K562 (cell line): Measurements from ENCODE around the gene STK17A. TPM values are rescaled to one million over a fixed set of nuclear protein-coding genes. Genes with fewer than 3 reads are reported as not detected.

Source experiments
- CAMTA2 ChIP-seq: fragments of 250-450 bp; sonication (Bioruptor Pico); conservative IDR thresholded peaks from 2 replicates; pipeline ENCODE4 v1.5.1; 2022
- CXXC5 ChIP-seq: fragments of 250-450 bp; sonication (Bioruptor Pico); IDR thresholded peaks from 2 replicates; pipeline ENCODE4 v1.8.0; 2022; ENCODE audit warnings: inconsistent platforms, mild to moderate bottlenecking, moderate library complexity
- ETS2 ChIP-seq: IDR thresholded peaks from 2 replicates; pipeline ENCODE4 v1.6.1; 2016; ENCODE audit warnings: borderline replicate concordance, missing genetic modification characterization, mild to moderate bottlenecking, moderate library complexity, missing compliant biosample characterization; ENCODE audit not compliant: poor library complexity, severe bottlenecking
- FOS ChIP-seq: IDR thresholded peaks from 3 replicates; pipeline ENCODE4 v1.6.1; 2011; ENCODE audit not compliant: insufficient read length; ENCODE audit errors: extremely low read depth
- FOXK1 ChIP-seq: sonication (generic); formaldehyde crosslinking; IDR thresholded peaks from 2 replicates; pipeline ENCODE4 v1.8.0; 2022; ENCODE audit warnings: missing genetic modification reagents, mild to moderate bottlenecking, borderline replicate concordance
- HSF4 ChIP-seq: fragments of 250-450 bp; sonication (Bioruptor Pico); IDR thresholded peaks from 2 replicates; pipeline ENCODE4 v2.1.2; 2022; ENCODE audit warnings: mild to moderate bottlenecking, moderate library complexity, borderline replicate concordance
- MAFG ChIP-seq: fragments of 450-650 bp; conservative IDR thresholded peaks from 2 replicates; pipeline ENCODE4 v1.6.1; 2016; ENCODE audit warnings: missing genetic modification characterization, missing compliant biosample characterization
- MBD2 ChIP-seq: sonication (generic); IDR thresholded peaks from 2 replicates; pipeline ENCODE4 v1.6.1; 2016; ENCODE audit warnings: low read depth, borderline replicate concordance
- PATZ1 ChIP-seq: fragments of 250-450 bp; sonication (Bioruptor Pico); IDR thresholded peaks from 2 replicates; pipeline ENCODE4 v1.5.0; 2020; ENCODE audit warnings: mild to moderate bottlenecking, borderline replicate concordance
- PTTG1 ChIP-seq: fragments of 450-650 bp; IDR thresholded peaks from 2 replicates; pipeline ENCODE4 v1.6.1; 2016; ENCODE audit warnings: low read depth, mild to moderate bottlenecking, missing genetic modification characterization, missing compliant biosample characterization
- SMC3 ChIP-seq: conservative IDR thresholded peaks from 2 replicates; pipeline ENCODE4 v1.6.1; 2011; ENCODE audit warnings: low read depth, low read length, improper control_type of control experiment; ENCODE audit not compliant: insufficient read depth
- STAT5B ChIP-seq: fragments of 250-450 bp; sonication (Bioruptor Pico); IDR thresholded peaks from 2 replicates; pipeline ENCODE4 v1.8.0; 2021; ENCODE audit warnings: mild to moderate bottlenecking, inconsistent platforms
- TCF7 ChIP-seq: sonication (generic); IDR thresholded peaks from 2 replicates; pipeline ENCODE4 v1.6.1; 2016; ENCODE audit warnings: antibody characterized with exemption, borderline replicate concordance
- ZBTB7A ChIP-seq: IDR thresholded peaks from 2 replicates; pipeline ENCODE4 v1.6.1; 2011; ENCODE audit warnings: low read depth, mild to moderate bottlenecking, low read length, moderate library complexity, borderline replicate concordance; ENCODE audit not compliant: control insufficient read depth
- ZNF224 ChIP-seq: sonication (generic); formaldehyde crosslinking; IDR thresholded peaks from 2 replicates; pipeline ENCODE4 v1.8.0; 2022; ENCODE audit warnings: mild to moderate bottlenecking, missing genetic modification reagents
- ZNF584 ChIP-seq: fragments of 200-800 bp; sonication (Bioruptor generic); IDR thresholded peaks from 2 replicates; pipeline ENCODE4 v1.6.1; 2016; ENCODE audit warnings: low read depth, mild to moderate bottlenecking, missing genetic modification characterization, missing compliant biosample characterization
- ZNF780A ChIP-seq: fragments of 250-450 bp; sonication (Bioruptor Pico); IDR thresholded peaks from 2 replicates; pipeline ENCODE4 v1.5.0; 2021; ENCODE audit warnings: mild to moderate bottlenecking
- polyA plus RNA-seq, 8 experiments: library from polyadenylated mRNA; depleted of rRNA in 4 of 8; stranded (reverse) in 5 of 8; unstranded in 3 of 8; fragments of >200 nt; fragmentation: Nextera tagmentation in 2 of 8; fragmentation: Illumina TruSeq in 1 of 8; extraction: Ambion mirVana in 2 of 8; extraction: Trizol in 1 of 8; gene quantifications; 2 replicates each; pipeline versions ENCODE4 v1.2.1 to v1.2.3, GENCODE V29; 2011 to 2014; ENCODE audit warnings: inconsistent platforms in 1 of 8, missing spikeins in 1 of 8
- total RNA-seq, 7 experiments: library from RNA; depleted of rRNA in 6 of 7; stranded (reverse); fragments of >200 nt in 6 of 7; fragmentation: Illumina TruSeq in 2 of 7; extraction: Trizol in 2 of 7; gene quantifications; 2 replicates each; pipeline versions ENCODE4 v1.2.1 to v1.2.3, GENCODE V29; 2011 to 2021; ENCODE audit warnings: low replicate concordance in 1 of 7
- TF ChIP-seq, protein P1 (sequence below), 3 experiments: IDR thresholded peaks in 2 of 3; conservative IDR thresholded peaks in 1 of 3; 2 replicates each; pipeline ENCODE4 v1.5.1; 2011 to 2012; ENCODE audit warnings: low read length in 3 of 3, mild to moderate bottlenecking in 3 of 3, control low read depth in 2 of 3, improper control_type of control experiment in 1 of 3, inconsistent platforms in 1 of 3, low read depth in 1 of 3, mixed read lengths in 1 of 3, moderate library complexity in 1 of 3; ENCODE audit not compliant: insufficient read depth in 2 of 3
- TF ChIP-seq, protein P2 (sequence below): IDR thresholded peaks from 2 replicates; pipeline ENCODE4 v1.6.1; 2011; ENCODE audit not compliant: insufficient read length; ENCODE audit errors: extremely low read depth
- TF ChIP-seq, protein P3 (sequence below): fragments of 450-650 bp; IDR thresholded peaks from 2 replicates; pipeline ENCODE4 v1.6.1; 2017; ENCODE audit warnings: antibody characterized with exemption
- TF ChIP-seq, protein P4 (sequence below): sonication (generic); formaldehyde crosslinking; IDR thresholded peaks from 2 replicates; pipeline ENCODE4 v1.8.1; 2023; ENCODE audit warnings: mild to moderate bottlenecking, missing genetic modification reagents

Gene STK17A
- total and polyA plus RNA-seq, 9 of the 15 experiments (the other 6 are each of a cell fraction or from before 2014, with no cell fraction given) = 3.4 to 16.3 (median 13.2) TPM

DNA sequence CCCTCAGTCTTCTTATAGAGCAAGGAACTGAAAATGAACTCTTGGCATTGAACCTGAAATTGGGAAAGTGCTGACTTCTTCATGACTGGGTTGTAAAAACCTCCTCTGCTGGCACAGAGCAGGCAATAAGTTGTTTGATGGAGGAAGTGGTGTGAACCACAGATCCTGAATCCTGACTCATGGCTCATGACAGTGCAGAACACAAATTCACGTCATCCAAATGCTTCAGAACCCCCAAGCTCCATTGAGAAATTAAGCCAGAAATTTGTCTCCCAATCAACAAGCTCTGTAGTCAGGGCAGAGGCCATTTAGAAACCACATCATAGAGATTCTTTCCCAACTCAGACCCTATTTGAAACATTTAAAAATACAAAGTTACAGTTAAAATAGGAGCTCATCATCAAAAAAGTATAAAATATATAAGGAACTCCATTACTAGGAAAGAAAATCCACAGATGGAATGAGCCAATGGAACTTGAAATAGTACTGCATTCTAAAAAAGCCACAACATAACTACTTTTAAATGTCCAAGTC is 10.3 kb upstream of the STK17A start (continued):
- no peak for TF ChIP-seq STAT5B (CRISPR knock-in tag)
- TF ChIP-seq, protein P1, sequence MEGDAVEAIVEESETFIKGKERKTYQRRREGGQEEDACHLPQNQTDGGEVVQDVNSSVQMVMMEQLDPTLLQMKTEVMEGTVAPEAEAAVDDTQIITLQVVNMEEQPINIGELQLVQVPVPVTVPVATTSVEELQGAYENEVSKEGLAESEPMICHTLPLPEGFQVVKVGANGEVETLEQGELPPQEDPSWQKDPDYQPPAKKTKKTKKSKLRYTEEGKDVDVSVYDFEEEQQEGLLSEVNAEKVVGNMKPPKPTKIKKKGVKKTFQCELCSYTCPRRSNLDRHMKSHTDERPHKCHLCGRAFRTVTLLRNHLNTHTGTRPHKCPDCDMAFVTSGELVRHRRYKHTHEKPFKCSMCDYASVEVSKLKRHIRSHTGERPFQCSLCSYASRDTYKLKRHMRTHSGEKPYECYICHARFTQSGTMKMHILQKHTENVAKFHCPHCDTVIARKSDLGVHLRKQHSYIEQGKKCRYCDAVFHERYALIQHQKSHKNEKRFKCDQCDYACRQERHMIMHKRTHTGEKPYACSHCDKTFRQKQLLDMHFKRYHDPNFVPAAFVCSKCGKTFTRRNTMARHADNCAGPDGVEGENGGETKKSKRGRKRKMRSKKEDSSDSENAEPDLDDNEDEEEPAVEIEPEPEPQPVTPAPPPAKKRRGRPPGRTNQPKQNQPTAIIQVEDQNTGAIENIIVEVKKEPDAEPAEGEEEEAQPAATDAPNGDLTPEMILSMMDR (IDR thresholded peaks at IDR 0.05 in 2 of 3, conservative IDR thresholded peaks at IDR 0.05 in 1 of 3; ENCODE audit: insufficient read depth in 2 of 3, low read depth in 1 of 3, low read length in 3 of 3) = no peak
- no peak for TF ChIP-seq ZNF780A
- TF ChIP-seq ETS2 (tag) = no peak
- TF ChIP-seq TCF7 = no peak
- no peak for TF ChIP-seq ZNF224 (CRISPR knock-in tag)
- no peak for TF ChIP-seq FOXK1 (CRISPR knock-in tag)
- TF ChIP-seq CAMTA2 (CRISPR knock-in tag) = no peak
- no peak; the same call in 1 of the 2 replicates for TF ChIP-seq ZNF584 (CRISPR knock-in tag)
- TF ChIP-seq, protein P2, sequence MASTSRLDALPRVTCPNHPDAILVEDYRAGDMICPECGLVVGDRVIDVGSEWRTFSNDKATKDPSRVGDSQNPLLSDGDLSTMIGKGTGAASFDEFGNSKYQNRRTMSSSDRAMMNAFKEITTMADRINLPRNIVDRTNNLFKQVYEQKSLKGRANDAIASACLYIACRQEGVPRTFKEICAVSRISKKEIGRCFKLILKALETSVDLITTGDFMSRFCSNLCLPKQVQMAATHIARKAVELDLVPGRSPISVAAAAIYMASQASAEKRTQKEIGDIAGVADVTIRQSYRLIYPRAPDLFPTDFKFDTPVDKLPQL = no peak
- TF ChIP-seq CXXC5 (CRISPR knock-in tag) = no peak
- TF ChIP-seq, protein P3, sequence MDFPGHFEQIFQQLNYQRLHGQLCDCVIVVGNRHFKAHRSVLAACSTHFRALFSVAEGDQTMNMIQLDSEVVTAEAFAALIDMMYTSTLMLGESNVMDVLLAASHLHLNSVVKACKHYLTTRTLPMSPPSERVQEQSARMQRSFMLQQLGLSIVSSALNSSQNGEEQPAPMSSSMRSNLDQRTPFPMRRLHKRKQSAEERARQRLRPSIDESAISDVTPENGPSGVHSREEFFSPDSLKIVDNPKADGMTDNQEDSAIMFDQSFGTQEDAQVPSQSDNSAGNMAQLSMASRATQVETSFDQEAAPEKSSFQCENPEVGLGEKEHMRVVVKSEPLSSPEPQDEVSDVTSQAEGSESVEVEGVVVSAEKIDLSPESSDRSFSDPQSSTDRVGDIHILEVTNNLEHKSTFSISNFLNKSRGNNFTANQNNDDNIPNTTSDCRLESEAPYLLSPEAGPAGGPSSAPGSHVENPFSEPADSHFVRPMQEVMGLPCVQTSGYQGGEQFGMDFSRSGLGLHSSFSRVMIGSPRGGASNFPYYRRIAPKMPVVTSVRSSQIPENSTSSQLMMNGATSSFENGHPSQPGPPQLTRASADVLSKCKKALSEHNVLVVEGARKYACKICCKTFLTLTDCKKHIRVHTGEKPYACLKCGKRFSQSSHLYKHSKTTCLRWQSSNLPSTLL = no peak
- TF ChIP-seq FOS = peak; percentile 26
- TF ChIP-seq, protein P4, sequence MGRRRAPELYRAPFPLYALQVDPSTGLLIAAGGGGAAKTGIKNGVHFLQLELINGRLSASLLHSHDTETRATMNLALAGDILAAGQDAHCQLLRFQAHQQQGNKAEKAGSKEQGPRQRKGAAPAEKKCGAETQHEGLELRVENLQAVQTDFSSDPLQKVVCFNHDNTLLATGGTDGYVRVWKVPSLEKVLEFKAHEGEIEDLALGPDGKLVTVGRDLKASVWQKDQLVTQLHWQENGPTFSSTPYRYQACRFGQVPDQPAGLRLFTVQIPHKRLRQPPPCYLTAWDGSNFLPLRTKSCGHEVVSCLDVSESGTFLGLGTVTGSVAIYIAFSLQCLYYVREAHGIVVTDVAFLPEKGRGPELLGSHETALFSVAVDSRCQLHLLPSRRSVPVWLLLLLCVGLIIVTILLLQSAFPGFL (CRISPR knock-in tag) = no peak
- TF ChIP-seq MBD2 = no peak; the same call in 1 of the 2 replicates
- no peak for TF ChIP-seq SMC3
- no peak for TF ChIP-seq HSF4 (CRISPR knock-in tag)
- TF ChIP-seq MAFG (tag) = peak; percentile 92
- TF ChIP-seq ZBTB7A = no peak
- TF ChIP-seq PATZ1 (CRISPR knock-in tag) = no peak
- no peak for TF ChIP-seq PTTG1 (tag)
